NCI-H1436 treated with DMSO at 0.1 percent for 48 hours (cell line): Measurements from ENCODE around the gene STXBP1.

Experiments used
- DNase-seq: peaks from one replicate; lab custom pipeline; 2025; lab: John Stamatoyannopoulos, UW

Gene STXBP1

GRCh38 chr9:127693697-127694096 lies 81.6 kb downstream of the STXBP1 start:
- no peak for DNase-seq

- no peak for DNase-seq
Observed at GRCh38 chr9:127694890-127695720, 83.0 kb downstream of the STXBP1 start.

GRCh38 chr9:127697575-127697974 lies 85.5 kb downstream of the STXBP1 start:
- no peak for DNase-seq

- no peak for DNase-seq
Observed at GRCh38 chr9:127698386-127698785, 86.3 kb downstream of the STXBP1 start.

- no peak for DNase-seq
Observed at GRCh38 chr9:127698985-127699670, 87.1 kb downstream of the STXBP1 start.

- DNase-seq: no peak
Observed at GRCh38 chr9:127700140-127700539, 88.1 kb downstream of the STXBP1 start.

- no peak for DNase-seq
Observed at GRCh38 chr9:127700594-127701255, 88.6 kb downstream of the STXBP1 start.

- DNase-seq: no peak
Observed at GRCh38 chr9:127703289-127703946, 91.3 kb downstream of the STXBP1 start.

- no peak for DNase-seq
Observed at GRCh38 chr9:127705577-127706379, 93.7 kb downstream of the STXBP1 start.

- no peak for DNase-seq
Observed at GRCh38 chr9:127706836-127707241, 94.8 kb downstream of the STXBP1 start, which contains the start of gene CFAP157. TSS of gene CFAP157 (plus strand) at chr9:127706988. CDS start at chr9:127707032, 44 bp downstream.

GRCh38 chr9:127707766-127708165 lies 95.7 kb downstream of the STXBP1 start:
- DNase-seq: no peak

- no peak for DNase-seq
Observed at GRCh38 chr9:127708952-127709587, 97.0 kb downstream of the STXBP1 start.

GRCh38 chr9:127710204-127710783 lies 98.2 kb downstream of the STXBP1 start:
- DNase-seq: no peak

- DNase-seq: no peak
Observed at GRCh38 chr9:127711226-127711701, 99.2 kb downstream of the STXBP1 start.

GRCh38 chr9:127711831-127712274 lies 99.8 kb downstream of the STXBP1 start:
- DNase-seq: no peak

GRCh38 chr9:127712371-127712770 lies 100.3 kb downstream of the STXBP1 start:
- DNase-seq: no peak

- no peak for DNase-seq
Observed at GRCh38 chr9:127712867-127713266, 100.8 kb downstream of the STXBP1 start.

GRCh38 chr9:127714020-127714750 lies 102.1 kb downstream of the STXBP1 start:
- no peak for DNase-seq

GRCh38 chr9:127714951-127715469 lies 102.9 kb downstream of the STXBP1 start:
- no peak for DNase-seq
